Stimulated activated CD4-positive, alpha-beta T cell treated with anti-CD3 and anti-CD28 coated beads, Interleukin-2, amount 100 ng/mL, for 48 hours (primary cell): ENCODE data around the gene AKR1C2.
"Not testable (repeated sequence)": the region's sequence is repeated elsewhere in the genome, so short reads cannot be mapped to it uniquely, and the experiment has no call there.

Experiments used
- DNase-seq, 2 donors: peaks; one replicate each; pipeline ENCODE4 v3.0.0-alpha.2; 2020

Gene AKR1C2

DNA sequence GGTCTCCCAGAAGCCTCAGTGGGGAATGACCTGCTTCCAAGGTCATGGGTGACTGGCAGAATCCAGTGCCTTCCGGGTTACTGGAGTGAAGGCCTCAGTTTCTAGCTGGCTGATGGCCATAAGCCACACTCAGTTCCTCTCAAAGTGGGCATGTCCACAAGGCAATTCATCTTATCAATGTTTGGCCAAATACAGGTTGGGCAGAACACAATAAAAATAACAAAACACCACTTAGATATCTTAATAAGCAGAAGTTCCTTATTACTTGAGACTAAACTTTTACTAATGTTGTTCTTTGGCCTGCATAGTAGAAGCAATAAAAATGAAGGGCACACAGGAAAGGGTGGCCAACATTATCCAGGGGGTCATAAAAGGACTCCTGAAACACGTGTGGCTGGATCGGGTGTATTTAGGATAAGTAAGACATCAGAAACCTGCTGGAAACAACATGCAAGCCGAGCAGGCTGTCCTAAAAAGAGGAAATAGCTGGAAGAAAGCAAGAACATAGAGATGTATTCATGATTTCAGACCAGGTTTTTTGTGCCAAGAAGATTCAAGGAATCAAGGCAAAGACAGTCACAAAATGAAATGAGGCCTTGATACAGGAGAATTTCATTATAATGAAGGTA lies 19.6 kb upstream of the AKR1C2 start:
- DNase-seq: no peak

DNA sequence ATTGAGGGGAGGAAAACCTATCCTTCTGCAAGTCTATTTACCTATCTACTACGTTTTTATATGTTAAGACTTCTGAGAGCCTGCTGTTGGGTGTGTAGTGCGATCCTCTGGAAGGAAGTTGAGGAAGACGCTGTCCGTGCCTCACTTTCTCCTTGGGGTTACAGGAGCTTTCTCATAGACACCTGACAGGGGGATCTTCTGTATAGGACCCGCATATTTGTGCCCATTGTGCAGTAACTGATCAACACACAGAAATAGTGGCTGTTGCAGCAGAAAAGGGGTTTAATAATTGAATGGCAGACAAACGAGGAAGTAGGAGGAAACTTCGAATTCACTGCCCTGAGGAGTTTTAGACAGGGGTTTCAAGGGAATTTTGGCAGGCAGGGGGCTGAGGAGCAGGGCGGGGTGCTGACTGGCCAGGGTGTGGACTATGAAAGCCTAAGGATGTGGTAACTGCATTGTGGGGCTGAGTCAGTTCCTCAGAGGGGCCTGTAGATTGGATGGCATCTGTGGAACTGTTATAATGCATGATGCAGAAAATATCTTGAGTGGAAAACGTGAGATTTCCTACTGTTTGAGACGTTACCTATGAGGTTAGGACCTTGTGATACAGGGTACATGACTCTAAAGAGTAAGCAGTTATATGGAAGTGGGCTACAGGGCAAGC lies 18.1 kb upstream of the AKR1C2 start:
- not testable (repeated sequence) for DNase-seq

DNA sequence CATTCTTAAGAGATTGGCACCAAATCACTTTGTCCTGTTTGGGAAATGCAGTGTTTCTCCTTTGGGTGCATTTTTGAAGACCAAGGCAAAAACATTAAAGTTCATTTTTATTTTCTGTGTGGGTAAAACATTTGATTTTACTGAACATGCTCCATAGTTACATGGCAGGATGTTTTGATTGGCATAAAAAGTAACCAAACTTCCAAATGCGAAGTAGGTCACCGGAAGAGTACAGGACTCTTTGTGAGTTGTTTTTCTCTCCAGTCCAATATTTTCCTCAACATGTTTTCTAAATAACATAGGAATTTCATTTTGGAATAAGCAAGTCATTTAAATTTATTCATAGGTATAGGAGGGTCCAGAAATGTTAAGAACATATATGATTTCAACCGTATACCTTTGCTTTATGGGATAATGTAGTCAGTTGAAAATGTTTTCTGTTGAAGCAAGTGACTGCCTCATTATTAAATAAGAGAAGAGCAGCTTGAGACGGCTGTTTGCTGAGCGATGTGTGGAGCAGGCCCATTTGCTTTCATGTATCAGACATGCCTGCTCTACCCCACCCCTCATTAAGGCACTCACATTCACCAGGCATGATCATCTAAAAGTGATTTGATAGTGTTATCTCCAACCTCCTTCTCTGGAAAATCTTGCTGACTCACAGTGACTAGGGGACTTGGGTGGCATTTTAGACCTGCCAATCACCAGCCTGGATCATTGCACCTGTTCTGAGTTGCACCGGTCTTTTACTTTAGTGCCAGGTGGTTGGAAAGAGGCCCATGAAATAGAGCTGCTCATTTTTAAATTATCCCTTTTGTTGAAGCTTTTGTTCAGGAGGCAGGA lies 16.3 kb upstream of the AKR1C2 start:
- not testable (repeated sequence) for DNase-seq

DNA sequence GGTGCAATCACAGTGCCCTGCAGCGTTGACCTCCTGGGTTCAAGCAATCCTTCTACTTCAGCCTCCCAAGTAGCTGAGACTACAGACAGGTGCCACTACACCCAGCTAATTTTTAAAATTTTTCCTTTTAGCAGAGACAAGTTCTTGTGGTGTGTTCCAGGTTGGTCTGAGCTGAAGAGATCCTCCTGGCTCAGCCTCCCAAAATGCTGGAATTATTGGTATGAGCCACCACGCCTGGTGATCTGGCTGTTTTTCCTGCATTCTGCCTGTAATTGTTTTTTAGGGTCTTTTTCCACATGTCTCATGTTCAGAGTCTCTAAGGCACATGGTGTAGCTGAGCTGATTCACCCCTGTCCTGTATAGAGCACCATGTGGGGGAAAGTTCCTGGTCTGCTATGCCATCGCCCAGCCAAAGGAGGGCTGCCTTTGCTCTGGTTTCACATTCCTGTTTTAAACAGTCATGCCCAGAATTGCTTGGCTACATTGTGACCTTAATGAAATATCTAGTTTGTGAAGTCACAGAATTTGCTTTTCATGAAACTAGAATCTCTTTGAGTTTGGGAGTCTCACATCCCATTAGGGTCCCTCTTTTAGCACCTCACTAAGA lies 15.1 kb upstream of the AKR1C2 start:
- not testable (repeated sequence) for DNase-seq

DNA sequence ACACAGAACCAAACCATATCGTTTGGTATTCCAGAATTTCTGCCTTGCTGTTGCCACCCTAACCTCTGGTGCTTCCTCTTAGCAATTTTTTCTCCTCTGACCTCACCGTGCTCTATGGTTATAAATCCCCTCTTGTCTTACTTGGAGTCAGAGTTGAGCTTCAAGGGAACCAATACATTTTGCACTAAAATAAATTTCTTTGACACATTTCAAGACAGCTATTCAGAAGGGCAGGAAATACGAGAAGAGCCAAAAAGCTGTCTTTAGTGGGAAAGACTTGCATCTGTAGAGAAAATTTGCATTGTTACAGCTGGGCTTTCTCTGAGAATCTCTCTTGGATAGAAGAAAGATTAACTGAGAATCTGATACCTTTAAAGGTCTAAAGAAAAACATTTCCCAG lies 14.5 kb upstream of the AKR1C2 start:
- DNase-seq: no peak

DNA sequence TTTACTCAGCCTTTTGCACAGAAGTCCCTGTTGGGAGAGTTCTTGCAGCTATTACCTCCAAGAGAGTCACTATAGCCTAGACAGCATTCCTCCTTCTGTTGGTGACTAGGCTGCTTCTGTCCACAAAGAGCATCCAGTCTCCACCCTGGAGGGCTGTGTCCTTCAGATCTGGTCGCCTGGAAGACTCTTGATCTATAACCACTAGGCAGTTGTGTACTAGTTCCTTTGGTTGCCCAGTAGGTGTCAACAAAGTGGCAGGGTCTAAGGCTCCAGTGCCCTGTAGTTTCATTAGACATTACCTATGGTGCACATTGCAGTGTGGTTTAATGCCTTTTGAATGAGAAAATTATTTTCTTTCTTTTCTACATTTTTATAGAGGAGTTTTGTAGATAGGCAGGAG lies 11.3 kb upstream of the AKR1C2 start:
- DNase-seq: no peak

DNA sequence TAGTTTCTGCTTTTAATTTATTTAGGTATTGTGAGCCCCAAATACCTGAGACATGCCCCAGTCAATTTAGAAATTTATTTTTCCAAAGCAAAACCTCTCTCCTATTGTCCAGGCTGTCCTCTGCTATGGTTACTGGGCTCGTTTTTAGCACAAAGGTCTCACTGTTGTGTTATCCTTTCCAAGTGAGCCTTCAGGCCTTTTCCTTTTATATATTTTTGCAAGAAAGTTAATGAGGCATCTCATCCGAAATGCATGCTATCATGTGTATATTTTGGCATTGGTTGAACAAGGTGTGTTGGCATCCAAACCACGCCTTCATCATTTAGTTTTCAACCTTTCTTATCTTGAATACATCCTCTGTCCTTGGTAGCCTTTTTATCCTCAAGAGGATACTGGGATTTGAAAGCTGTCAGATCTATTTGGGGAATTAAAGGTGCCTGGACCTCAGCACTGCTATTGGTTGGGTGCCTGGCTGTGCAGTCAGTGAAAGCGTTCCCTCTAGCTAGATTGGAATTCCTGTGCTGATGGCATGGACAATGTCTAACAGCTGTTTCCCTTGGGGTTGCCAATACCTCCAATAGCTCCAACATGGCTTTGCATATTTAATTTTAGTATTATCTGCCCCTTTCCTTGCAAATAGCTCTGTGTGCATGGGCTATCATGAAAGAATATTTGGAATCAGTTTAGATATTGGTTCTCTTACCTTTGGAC lies 10.7 kb upstream of the AKR1C2 start:
- DNase-seq: not testable (repeated sequence)

DNA sequence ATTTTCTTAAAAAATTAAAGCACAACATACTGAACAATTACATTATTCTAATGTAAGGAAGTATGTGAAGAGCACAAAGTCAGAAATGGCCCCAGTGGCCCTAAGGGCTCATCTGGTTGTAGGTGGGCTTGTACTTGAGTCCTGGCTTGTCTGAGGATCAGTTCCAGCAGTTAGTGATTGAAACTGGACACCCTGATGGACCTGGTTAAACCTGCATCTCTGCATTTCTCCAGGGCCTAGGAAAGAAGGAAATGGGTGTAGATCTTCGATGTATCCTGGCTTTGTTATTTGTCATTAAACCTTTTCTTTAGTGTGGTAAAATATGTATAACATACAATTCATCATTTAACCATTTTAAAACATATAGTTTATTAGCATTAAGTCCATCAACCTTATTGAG lies 9.7 kb upstream of the AKR1C2 start:
- no peak for DNase-seq

DNA sequence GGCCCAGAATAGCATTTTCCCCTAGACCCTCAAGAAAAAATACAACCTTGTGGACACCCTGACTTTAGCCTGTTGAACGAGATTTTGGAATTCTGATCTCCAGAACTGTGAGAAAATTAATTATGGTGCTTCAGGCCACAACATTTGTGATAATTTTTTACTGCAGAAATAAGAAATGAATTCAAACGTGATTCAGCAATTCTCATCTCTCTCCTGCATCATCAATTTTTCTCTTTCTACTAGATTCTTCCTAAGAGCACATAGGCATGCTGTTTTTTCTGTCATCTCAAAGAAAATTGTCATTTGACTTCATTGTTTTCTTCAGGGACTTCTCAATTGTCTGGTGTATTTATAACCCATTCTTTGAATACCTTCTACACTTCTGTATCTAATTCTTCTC lies 8.9 kb upstream of the AKR1C2 start:
- DNase-seq: no peak

DNA sequence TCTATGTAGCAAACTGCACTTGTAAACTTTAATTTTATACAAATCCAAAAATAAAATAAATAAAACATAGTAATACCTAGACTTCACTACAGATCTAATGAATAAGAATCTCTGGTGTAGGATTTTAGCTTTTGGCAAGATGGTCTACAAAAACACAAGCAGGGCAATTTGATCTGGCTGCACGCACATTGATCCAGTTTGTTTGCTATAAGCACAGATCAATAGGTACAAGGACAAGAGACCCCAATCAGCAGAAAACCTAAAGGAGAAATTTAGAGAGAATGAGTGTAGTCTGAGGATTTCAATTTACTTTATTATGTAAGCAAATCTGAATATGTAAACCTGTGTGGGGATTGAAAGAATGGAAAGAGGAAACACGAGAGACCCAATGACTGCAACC lies 7.7 kb upstream of the AKR1C2 start:
- DNase-seq: not testable (repeated sequence)

DNA sequence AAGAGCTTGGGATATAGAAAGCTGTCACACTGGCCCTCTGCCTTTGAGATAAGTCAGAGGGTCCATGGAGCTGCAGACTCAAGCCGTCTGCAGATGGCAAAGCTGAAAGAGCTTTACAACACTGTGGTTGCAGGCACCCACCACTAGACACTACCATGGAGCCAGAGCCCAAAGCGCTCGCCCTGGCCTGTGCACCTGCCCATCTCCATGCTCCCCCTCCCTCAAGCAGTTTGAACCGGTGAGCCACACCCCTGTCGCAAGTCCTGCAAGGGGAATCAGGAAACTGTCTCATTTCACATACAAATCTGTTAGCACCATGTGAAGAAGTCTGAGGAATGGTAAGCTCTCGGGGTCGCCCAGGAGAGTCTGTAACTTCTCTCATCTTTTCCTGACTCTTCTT lies 6.4 kb upstream of the AKR1C2 start:
- not testable (repeated sequence) for DNase-seq

DNA sequence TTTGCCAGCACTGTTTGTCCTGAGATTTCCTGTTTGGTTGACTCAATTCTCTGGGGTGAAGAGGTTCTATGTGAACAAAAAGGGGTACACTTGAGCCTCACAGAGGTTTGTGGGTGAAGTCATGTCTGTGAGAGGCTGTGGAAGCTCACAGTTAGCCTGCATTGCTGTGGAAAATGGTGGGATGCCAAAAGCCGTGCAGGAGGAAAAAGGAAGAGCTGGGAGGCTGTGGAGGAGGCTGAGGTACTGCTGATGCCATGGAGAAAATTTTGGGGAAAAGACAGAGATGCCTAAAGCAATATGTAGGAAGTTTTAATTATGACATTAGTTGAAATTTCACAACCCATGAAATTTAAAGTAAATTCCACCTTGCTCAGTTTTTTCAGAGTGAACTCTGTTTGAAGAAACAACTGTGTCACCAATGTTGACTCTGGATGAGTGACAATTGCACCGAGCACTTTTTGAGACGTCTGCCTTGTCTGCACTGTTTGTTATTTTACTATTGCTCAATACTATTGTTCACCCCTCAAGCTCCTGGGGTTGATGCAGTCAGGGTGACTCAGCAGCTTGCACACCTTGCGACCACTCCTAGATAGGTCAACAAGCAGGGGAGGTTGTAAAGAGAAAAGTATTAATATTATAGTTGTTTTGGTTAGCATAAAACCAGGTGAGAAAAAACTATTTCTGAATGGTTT lies 5.3 kb upstream of the AKR1C2 start:
- not testable (repeated sequence) for DNase-seq

DNA sequence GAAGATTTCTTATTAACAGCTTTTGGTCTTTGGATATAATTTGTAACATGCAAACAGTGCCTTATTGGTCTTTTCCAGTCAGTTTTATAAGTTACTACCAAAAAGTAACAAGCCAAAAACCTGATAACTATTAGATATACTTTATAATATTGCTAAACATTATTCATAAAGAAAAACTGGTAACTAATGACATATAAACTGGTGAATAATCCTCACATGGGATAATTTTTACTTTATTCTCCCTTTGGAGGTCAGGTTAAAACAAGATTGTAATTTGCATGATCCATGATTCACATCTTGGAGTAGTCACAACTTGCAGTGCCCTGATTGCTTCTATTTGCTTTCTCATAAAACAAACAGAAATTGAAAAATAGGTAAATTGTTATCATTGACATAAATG lies 844 bp upstream of the AKR1C2 start:
- not testable (repeated sequence) for DNase-seq

DNA sequence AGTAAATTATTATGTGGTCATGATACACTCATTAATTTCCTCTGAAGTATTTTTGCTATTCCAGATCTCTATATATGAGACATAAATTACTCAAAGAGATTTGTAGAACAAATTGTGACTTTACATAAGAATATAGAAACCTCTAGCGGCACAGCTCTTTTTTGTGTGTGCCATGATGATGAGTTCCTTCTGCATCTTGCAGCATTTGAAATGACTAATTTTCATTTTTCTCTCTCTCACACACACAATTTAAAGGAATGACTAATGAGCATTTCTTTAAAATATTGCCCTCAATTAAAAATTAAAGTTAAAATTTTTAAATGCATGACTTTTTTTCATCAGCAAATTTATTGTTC lies 351 bp upstream of the AKR1C2 start:
- not testable (repeated sequence) for DNase-seq

DNA sequence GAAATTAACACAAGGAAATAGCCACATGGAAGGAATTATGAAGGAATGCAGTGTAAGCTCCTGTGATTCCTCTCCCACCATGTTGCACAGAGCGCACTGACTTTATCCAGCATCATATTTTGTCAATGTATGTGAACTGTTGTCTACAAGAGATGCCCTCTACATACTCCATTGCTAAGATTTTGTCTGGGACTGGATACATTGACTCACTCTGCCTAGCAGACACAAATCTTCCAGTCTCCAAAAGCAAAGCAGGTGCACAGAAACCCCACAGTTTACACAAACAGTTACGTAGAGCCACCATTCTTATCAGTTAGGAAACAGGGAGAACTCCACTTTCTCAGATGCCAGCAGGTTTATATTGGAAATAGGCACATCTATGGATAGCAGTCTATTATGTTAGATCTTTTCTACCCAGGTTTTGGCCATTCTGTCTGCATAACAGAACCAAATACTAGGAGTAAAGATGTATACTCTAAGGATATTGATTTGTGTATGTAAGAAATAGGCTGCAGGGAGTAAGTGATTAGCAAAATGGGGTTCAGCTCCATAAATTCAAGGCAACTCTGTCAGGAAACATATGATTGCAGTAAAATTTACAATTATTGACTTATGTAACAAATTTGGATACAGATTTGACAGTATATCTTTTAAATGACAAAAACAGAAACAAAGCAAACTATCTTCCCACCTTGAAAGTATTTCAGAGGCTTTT lies 1.5 kb downstream of the AKR1C2 start:
- DNase-seq: no peak

DNA sequence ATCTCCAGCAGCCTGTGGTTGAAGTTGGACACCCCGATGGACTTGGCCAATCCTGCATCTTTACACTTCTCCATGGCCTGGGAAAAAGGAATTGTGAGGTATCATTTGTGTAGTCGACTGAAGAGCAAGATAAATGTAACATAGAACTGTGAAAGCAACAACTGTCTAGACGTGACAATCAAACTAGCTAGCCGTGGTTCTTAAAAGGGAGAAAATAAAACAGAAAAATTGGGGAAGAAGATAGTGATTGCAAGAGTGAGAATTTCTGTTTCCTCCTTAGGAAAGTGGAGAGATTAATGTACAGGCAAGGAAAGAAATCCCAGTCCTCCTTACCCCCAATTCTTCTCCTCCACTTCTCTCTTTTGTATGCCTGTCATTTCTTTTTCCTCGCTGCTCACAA lies 5.0 kb downstream of the AKR1C2 start:
- DNase-seq: no peak

DNA sequence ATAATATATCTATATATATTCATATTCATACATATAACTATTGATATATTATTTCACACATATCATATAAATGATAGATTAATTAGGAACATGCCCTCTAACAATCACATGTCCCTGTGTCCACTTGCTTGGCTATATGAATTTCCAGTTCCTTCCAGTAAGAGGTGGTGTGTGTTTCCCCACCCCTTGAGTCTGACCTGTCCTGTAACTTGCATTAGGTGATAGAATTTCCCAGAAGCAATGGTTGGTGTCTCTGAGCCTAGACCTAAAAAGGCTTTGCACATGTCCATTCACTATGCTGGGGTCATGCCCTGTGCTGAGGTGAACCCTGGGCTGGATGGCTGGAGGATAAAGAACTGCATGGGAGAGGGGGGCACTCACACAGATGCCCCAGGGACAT lies 9.4 kb downstream of the AKR1C2 start:
- DNase-seq: not testable (repeated sequence)

DNA sequence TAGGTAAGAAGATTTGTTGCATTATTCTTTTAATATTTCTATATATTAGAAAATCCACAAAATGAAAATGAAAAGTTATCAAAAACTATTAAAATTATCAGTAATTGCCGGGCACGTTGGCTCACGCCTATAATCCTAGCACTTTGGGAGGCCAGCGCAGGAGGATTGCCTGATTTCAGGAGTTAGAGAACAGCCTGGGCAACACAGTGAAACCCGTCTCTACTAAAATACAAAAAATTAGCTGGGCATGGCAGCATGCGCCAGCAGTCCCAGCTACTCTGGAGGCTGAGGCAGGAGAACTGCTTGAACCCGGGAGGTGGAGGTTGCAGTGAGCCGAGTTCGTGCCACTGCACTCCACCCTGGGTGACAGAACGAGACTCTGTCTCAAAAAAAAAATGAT lies 11.1 kb downstream of the AKR1C2 start:
- not testable (repeated sequence) for DNase-seq

DNA sequence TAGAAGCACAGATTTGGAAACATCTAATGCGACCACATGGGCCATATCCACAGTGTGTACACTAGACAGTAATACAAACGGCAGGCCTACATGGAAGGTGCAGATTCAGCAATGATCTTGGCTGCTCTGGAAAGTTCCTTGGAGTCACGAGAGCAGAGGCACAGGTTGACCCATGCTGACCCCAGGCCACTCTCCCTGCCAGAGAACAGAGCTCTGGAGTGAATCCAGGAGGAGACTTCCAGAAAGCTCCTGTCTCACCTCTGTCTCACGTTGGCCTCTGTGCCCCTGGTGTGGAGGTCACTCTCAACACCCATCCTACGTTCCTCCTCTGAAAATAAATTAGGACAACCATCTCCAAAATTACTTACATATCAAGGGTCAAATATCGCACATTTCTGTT lies 12.2 kb downstream of the AKR1C2 start:
- DNase-seq: not testable (repeated sequence)

DNA sequence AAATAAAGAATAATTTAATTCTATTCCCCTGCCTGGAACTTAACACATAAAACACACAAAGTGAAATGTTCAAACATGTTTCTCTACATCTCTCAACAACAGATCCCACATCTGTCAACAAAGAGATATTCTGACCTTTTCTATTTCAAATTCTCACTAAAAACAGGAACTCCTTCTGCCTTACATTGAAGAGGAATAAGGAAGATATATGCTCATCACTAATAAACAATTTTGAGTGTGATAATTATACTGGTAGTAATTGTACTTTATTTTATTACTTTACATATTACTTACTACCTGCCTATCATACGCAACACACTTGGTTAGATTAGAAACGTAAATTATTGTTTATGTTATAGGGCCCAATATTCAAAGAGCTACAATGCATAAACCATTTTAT lies 13.4 kb downstream of the AKR1C2 start:
- no peak for DNase-seq

DNA sequence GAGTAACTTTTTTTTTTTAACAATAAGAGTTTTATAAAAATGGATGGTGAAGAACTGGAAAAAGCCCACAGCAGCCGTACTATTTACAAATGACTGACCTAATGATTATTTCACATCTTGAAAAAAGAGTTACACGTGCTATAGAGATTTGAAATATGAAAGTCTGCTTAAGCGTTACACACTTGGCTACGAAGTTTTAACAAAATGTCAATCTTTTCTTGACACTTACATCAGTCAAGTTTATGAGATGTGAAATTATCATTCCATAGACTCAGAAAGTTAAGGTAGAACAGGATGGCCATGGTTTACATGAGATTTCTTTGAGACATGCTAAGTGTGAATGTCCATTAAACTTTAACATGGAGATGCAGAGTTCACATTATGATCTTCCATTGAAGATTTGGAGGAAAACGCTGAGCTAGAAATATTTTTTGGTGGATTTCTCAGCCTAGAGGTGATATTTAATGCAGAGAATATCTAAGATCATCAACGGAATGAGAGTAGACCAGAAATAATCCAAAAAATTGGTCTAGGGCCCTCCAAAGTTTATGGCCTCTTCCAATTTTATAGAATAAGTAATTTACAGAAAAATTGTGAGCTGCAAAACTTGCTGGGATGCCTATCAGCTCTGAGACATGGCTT lies 15.5 kb downstream of the AKR1C2 start:
- DNase-seq: not testable (repeated sequence)
